HEK293 (cell line): Measurements from ENCODE around the gene KRT81.

Experiments
- CTCF ChIA-PET: fragments of 350-600 bp; formaldehyde crosslinking; extraction: SDS; loops from one replicate; lab custom pipeline; 2021; ENCODE audit warnings: antibody characterized with exemption; lab: Yijun Ruan, JAX
- POLR2A ChIA-PET: fragments of 300-600 bp; formaldehyde crosslinking; extraction: SDS; loops from one replicate; lab custom pipeline; 2020; ENCODE audit warnings: antibody characterized with exemption, inconsistent platforms; lab: Yijun Ruan, JAX
- H3K27ac ChIP-seq: fragments of 200-500 bp; sonication (Bioruptor generic); 2 replicates; pipeline ENCODE4 v1.5.1; 2014; ENCODE audit warnings: low read depth, low read length, control low read depth, inconsistent platforms; ENCODE audit errors: extremely low read depth
- H3K36me3 ChIP-seq, 2 experiments: fragments of 200-500 bp in 1 of 2; sonication (Bioruptor generic) in 1 of 2; 1 replicate in 1 of 2; 2 replicates in 1 of 2; pipeline ENCODE4 v1.5.1; 2014 to 2017; ENCODE audit warnings: inconsistent platforms in 2 of 2, low read length in 2 of 2; ENCODE audit not compliant: control insufficient read depth in 2 of 2, insufficient read depth in 1 of 2
- H3K4me1 ChIP-seq: fragments of 200-500 bp; sonication (Bioruptor generic); 2 replicates; pipeline ENCODE4 v1.5.1; 2014; ENCODE audit warnings: mild to moderate bottlenecking, low read length, inconsistent platforms; ENCODE audit not compliant: control insufficient read depth, insufficient read depth
- H3K4me3 ChIP-seq: 2 replicates; pipeline ENCODE4 v1.5.1; 2011; ENCODE audit warnings: low read depth, mild to moderate bottlenecking, control low read depth, low read length, moderate library complexity
- H3K9me3 ChIP-seq: fragments of 200-500 bp; sonication (Bioruptor generic); 2 replicates; pipeline ENCODE4 v1.5.1; 2014; ENCODE audit warnings: low read depth, low read length, inconsistent platforms; ENCODE audit not compliant: control insufficient read depth, insufficient read depth
- BCL11B ChIP-seq: fragments of 450-650 bp; formaldehyde crosslinking; IDR thresholded peaks from 2 replicates; pipeline ENCODE4 v1.5.1; 2016; ENCODE audit warnings: low read depth, missing biosample characterization, missing genetic modification characterization
- KLF10 ChIP-seq: fragments of 450-650 bp; IDR thresholded peaks from 2 replicates; pipeline ENCODE4 v1.5.1; 2018; ENCODE audit warnings: missing biosample characterization, mild to moderate bottlenecking, missing genetic modification characterization
- KLF8 ChIP-seq: fragments of 450-650 bp; formaldehyde crosslinking; IDR thresholded peaks from 2 replicates; pipeline ENCODE4 v1.5.1; 2016; ENCODE audit warnings: missing biosample characterization, missing genetic modification characterization
- MYNN ChIP-seq: fragments of 450-650 bp; formaldehyde crosslinking; IDR thresholded peaks from 2 replicates; pipeline ENCODE4 v1.5.1; 2016; ENCODE audit warnings: missing biosample characterization, missing genetic modification characterization, borderline replicate concordance
- MZF1 ChIP-seq: fragments of 450-650 bp; formaldehyde crosslinking; IDR thresholded peaks from 2 replicates; pipeline ENCODE4 v1.5.1; 2017; ENCODE audit warnings: missing biosample characterization, missing genetic modification characterization, borderline replicate concordance
- PRDM1 ChIP-seq: fragments of 450-650 bp; formaldehyde crosslinking; IDR thresholded peaks from 2 replicates; pipeline ENCODE4; 2016; ENCODE audit warnings: missing biosample characterization, missing genetic modification characterization
- ZBTB1 ChIP-seq: fragments of 450-650 bp; formaldehyde crosslinking; IDR thresholded peaks from 2 replicates; pipeline ENCODE4 v1.5.1; 2016; ENCODE audit warnings: missing biosample characterization, missing genetic modification characterization
- ZBTB20 ChIP-seq: fragments of 450-650 bp; formaldehyde crosslinking; IDR thresholded peaks from 2 replicates; pipeline ENCODE4 v1.5.1; 2016; ENCODE audit warnings: missing biosample characterization, missing genetic modification characterization
- ZBTB7A ChIP-seq: fragments of 450-650 bp; formaldehyde crosslinking; IDR thresholded peaks from 2 replicates; pipeline ENCODE4 v1.5.1; 2016; ENCODE audit warnings: low read depth, missing biosample characterization, missing genetic modification characterization
- ZEB2 ChIP-seq: fragments of 450-650 bp; formaldehyde crosslinking; IDR thresholded peaks from 2 replicates; pipeline ENCODE4 v1.5.1; 2016; ENCODE audit warnings: missing biosample characterization, missing genetic modification characterization
- ZNF114 ChIP-seq: fragments of 450-650 bp; formaldehyde crosslinking; IDR thresholded peaks from 2 replicates; pipeline ENCODE4 v1.5.0; 2017; ENCODE audit warnings: missing biosample characterization, missing genetic modification characterization
- ZNF23 ChIP-seq: fragments of 450-650 bp; formaldehyde crosslinking; IDR thresholded peaks from 2 replicates; pipeline ENCODE4 v1.5.1; 2016; ENCODE audit warnings: missing biosample characterization, missing genetic modification characterization, borderline replicate concordance
- ZNF266 ChIP-seq: fragments of 450-650 bp; formaldehyde crosslinking; IDR thresholded peaks from 2 replicates; pipeline ENCODE4 v1.5.1; 2016; ENCODE audit warnings: missing biosample characterization, missing genetic modification characterization, low read depth
- ZNF37A ChIP-seq: fragments of 450-650 bp; IDR thresholded peaks from 2 replicates; pipeline ENCODE4 v1.5.1; 2018; ENCODE audit warnings: missing biosample characterization, missing genetic modification characterization
- ZNF404 ChIP-seq: fragments of 450-650 bp; formaldehyde crosslinking; IDR thresholded peaks from 2 replicates; pipeline ENCODE4 v1.5.1; 2017; ENCODE audit warnings: missing biosample characterization, missing genetic modification characterization
- ZNF501 ChIP-seq: fragments of 450-650 bp; formaldehyde crosslinking; IDR thresholded peaks from 2 replicates; pipeline ENCODE4 v1.5.1; 2016; ENCODE audit warnings: missing biosample characterization, missing genetic modification characterization
- ZNF785 ChIP-seq: fragments of 450-650 bp; formaldehyde crosslinking; IDR thresholded peaks from 2 replicates; pipeline ENCODE4 v1.5.1; 2016; ENCODE audit warnings: missing biosample characterization, missing genetic modification characterization
- TF ChIP-seq, protein P1 (sequence below): fragments of 450-650 bp; formaldehyde crosslinking; optimal IDR thresholded peaks from 2 replicates; pipeline ENCODE3; 2016; ENCODE audit warnings: missing biosample characterization, mild to moderate bottlenecking, missing genetic modification characterization
- TF ChIP-seq, protein P2 (sequence below): fragments of 450-650 bp; formaldehyde crosslinking; IDR thresholded peaks from 2 replicates; pipeline ENCODE4 v1.5.1; 2016; ENCODE audit warnings: missing biosample characterization, missing genetic modification characterization, low read depth
- TF ChIP-seq, protein P3 (sequence below): fragments of 450-650 bp; formaldehyde crosslinking; IDR thresholded peaks from 2 replicates; pipeline ENCODE4 v1.5.1; 2016; ENCODE audit warnings: missing biosample characterization, missing genetic modification characterization, borderline replicate concordance
- TF ChIP-seq, protein P4 (sequence below): fragments of 450-650 bp; formaldehyde crosslinking; IDR thresholded peaks from 2 replicates; pipeline ENCODE4 v1.5.1; 2016; ENCODE audit warnings: missing biosample characterization, missing genetic modification characterization
- TF ChIP-seq, protein P5 (sequence below): fragments of 450-650 bp; formaldehyde crosslinking; IDR thresholded peaks from 2 replicates; pipeline ENCODE4 v1.5.1; 2017; ENCODE audit warnings: missing biosample characterization, missing genetic modification characterization

The KRT81 gene

DNA sequence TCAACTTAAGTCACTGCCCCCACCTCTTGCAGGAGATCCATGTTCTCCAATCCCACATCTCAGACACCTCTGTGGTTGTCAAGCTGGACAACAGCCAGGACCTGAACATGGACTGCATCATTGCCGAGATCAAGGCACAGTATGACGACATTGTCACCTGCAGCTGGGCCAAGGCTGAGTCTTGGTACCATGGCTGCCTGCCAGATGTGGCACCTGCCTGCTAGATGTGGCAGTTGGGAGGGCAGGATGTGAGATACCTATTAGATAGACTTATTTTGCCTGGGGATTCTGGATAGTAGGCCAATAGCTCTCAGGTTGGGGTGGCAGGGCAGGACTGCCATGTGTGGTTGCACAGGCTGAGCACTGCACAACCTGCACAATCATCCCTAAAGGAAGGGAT is 24.8 kb downstream of the KRT81 start (continued):
- TF ChIP-seq, protein P1, sequence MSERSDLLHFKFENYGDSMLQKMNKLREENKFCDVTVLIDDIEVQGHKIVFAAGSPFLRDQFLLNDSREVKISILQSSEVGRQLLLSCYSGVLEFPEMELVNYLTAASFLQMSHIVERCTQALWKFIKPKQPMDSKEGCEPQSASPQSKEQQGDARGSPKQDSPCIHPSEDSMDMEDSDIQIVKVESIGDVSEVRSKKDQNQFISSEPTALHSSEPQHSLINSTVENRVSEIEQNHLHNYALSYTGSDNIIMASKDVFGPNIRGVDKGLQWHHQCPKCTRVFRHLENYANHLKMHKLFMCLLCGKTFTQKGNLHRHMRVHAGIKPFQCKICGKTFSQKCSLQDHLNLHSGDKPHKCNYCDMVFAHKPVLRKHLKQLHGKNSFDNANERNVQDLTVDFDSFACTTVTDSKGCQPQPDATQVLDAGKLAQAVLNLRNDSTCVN, result no peak
- no peak for TF ChIP-seq ZNF114 (tag by site-specific recombination)

DNA sequence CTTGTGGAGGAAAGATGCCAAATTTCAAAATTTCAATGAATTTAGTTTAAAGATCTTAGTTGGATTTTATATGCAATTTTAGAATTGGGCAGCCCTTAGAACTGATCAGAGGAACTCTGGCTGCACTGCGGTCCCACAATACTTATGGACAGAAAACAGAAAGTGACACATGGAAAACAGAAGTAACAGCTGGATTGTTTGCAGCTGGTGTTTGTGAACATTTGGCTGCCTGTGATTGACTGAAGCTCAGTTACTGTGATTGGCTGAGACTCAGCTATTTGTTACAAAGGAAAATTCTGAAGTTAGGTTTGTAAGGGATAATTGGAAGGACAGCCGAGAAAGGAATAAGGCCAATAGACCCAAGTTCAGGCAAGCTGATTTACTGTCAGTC is 26.9 kb downstream of the KRT81 start:
- TF ChIP-seq BCL11B (tag by site-specific recombination), result no peak
- H3K4me1 ChIP-seq, result peaks cover 18% of the 10 kb centered on the region
- ChIA-PET CTCF (interaction anchor here (0.7 to 10.0 kb wide), 5 partner anchors 14 to 51 kb away, joined by 3 to 98 read pairs (median 3); no protein-coding TSS in a partner anchor), POLR2A (no interaction called here)
- no peak overlapping the region for H3K27ac ChIP-seq
- H3K4me3 ChIP-seq, result no peak overlapping the region
- no peaks in the 10 kb centered on the region for H3K36me3 ChIP-seq
- no peaks in the 10 kb centered on the region for H3K9me3 ChIP-seq

DNA sequence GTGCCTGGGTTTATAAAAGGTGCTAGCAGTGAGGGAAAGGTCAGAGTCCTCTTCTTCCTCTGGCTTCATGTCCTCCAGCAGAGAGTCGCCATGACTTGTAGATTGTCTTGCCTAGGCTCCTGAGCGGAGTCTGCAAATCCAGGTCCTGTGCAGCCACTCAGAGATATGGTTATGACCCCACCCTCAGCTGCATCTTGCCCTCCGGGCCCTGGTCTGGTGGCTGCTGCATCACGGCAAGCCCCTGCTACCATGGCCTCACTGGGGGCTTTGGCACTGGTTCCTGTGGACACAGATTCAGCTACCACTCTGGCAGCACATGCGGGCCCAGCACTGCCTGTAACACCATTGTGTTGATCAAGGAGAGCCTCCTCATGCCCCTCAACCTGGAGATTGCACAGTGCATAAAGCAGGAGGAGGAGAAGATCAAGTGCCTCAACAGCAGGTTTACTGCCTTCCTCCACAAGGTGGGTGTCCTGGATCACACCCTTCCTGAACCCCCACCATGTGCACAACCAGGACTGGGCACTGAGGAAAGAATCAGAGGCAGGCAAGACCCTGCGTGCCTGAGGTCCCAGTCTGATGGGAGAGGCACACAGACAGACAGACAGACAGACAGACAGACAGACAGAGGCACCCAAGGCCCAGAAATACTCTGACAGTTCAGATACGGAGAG is 27.4 kb downstream of the KRT81 start:
- Histone ChIP-seq H3K27ac (no peak overlapping the region), H3K36me3 (no peaks in the 10 kb centered on the region), H3K4me1 (peaks cover 18% of the 10 kb centered on the region), H3K9me3 (no peaks in the 10 kb centered on the region), H3K4me3 (no peak overlapping the region)
- ChIA-PET CTCF (interaction anchor here (0.9 to 10.0 kb wide), 5 partner anchors 13 to 107 kb away, joined by 3 to 98 read pairs (median 4); no protein-coding TSS in a partner anchor), POLR2A (no interaction called here)
- TF ChIP-seq ZEB2 (tag by site-specific recombination) (no peak), ZNF785 (tag by site-specific recombination) (no peak), ZNF266 (tag by site-specific recombination) (no peak), ZNF37A (tag by site-specific recombination) (no peak), ZBTB7A (tag by site-specific recombination) (no peak), KLF10 (no peak), ZBTB1 (tag by site-specific recombination) (no peak), MYNN (tag by site-specific recombination) (no peak)
- TF ChIP-seq, protein P2, sequence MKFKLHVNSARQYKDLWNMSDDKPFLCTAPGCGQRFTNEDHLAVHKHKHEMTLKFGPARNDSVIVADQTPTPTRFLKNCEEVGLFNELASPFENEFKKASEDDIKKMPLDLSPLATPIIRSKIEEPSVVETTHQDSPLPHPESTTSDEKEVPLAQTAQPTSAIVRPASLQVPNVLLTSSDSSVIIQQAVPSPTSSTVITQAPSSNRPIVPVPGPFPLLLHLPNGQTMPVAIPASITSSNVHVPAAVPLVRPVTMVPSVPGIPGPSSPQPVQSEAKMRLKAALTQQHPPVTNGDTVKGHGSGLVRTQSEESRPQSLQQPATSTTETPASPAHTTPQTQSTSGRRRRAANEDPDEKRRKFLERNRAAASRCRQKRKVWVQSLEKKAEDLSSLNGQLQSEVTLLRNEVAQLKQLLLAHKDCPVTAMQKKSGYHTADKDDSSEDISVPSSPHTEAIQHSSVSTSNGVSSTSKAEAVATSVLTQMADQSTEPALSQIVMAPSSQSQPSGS (tag by site-specific recombination), result no peak
- TF ChIP-seq, protein P3, sequence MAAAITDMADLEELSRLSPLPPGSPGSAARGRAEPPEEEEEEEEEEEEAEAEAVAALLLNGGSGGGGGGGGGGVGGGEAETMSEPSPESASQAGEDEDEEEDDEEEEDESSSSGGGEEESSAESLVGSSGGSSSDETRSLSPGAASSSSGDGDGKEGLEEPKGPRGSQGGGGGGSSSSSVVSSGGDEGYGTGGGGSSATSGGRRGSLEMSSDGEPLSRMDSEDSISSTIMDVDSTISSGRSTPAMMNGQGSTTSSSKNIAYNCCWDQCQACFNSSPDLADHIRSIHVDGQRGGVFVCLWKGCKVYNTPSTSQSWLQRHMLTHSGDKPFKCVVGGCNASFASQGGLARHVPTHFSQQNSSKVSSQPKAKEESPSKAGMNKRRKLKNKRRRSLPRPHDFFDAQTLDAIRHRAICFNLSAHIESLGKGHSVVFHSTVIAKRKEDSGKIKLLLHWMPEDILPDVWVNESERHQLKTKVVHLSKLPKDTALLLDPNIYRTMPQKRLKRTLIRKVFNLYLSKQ (tag by site-specific recombination), result no peak

DNA sequence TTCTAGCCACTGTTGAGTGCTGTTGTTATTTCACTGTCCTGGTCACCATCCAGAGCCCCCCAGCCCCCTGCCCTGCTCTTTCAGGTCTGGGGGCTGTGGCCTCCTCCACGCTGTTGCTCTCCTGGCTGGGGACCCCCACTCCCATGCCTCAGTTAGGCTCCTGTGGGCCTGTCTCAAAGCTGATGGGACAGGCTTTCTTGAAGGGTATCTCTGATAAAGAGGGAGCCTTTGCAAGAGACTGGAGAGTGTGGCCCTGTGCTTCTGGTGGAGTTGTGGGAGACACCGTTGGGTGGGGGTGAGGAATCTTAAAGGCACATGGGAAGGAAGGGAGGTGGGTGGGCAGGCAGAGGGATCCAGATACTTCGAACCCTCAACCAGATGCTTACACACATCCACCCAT is 29.0 kb downstream of the KRT81 start:
- H3K4me3 ChIP-seq, result no peak overlapping the region
- H3K9me3 ChIP-seq, result no peaks in the 10 kb centered on the region
- ChIA-PET POLR2A (no interaction called here), CTCF (interaction anchor here (10.0 kb wide), 1 partner anchor 16 kb away, joined by 98 read pairs; no protein-coding TSS in a partner anchor)
- peak overlapping the region; percentile 1; the same call in 1 of the 2 replicates for H3K27ac ChIP-seq
- H3K4me1 ChIP-seq, result peaks cover 18% of the 10 kb centered on the region
- H3K36me3 ChIP-seq, result no peaks in the 10 kb centered on the region
- no peak for TF ChIP-seq ZBTB20 (tag by site-specific recombination)
- TF ChIP-seq, protein P4, sequence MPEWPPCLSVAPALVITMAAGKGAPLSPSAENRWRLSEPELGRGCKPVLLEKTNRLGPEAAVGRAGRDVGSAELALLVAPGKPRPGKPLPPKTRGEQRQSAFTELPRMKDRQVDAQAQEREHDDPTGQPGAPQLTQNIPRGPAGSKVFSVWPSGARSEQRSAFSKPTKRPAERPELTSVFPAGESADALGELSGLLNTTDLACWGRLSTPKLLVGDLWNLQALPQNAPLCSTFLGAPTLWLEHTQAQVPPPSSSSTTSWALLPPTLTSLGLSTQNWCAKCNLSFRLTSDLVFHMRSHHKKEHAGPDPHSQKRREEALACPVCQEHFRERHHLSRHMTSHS (tag by site-specific recombination), result no peak
- no peak for TF ChIP-seq MZF1 (tag by site-specific recombination)
- no peak for TF ChIP-seq ZNF404 (tag by site-specific recombination)
- no peak for TF ChIP-seq ZNF501 (tag by site-specific recombination)
- TF ChIP-seq, protein P5, sequence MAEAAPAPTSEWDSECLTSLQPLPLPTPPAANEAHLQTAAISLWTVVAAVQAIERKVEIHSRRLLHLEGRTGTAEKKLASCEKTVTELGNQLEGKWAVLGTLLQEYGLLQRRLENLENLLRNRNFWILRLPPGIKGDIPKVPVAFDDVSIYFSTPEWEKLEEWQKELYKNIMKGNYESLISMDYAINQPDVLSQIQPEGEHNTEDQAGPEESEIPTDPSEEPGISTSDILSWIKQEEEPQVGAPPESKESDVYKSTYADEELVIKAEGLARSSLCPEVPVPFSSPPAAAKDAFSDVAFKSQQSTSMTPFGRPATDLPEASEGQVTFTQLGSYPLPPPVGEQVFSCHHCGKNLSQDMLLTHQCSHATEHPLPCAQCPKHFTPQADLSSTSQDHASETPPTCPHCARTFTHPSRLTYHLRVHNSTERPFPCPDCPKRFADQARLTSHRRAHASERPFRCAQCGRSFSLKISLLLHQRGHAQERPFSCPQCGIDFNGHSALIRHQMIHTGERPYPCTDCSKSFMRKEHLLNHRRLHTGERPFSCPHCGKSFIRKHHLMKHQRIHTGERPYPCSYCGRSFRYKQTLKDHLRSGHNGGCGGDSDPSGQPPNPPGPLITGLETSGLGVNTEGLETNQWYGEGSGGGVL (tag by site-specific recombination), result no peak
- TF ChIP-seq KLF8, result no peak
- no peak for TF ChIP-seq PRDM1
- TF ChIP-seq ZNF23, result no peak
